ENCODE measurements around the gene ODF4.
"Not testable (repeated sequence)": the region's sequence is repeated elsewhere in the genome, so short reads cannot be mapped to it uniquely, and the experiment has no call there.

Gene ODF4

GRCh38 chr17:8338753-8339140 lies 893 bp upstream of the ODF4 start:
- DNase-seq (ENCODE audit: insufficient read length, low spot score): no peak
- no peak for FAIRE-seq
- TF ChIP-seq CTCF (IDR thresholded peaks at IDR 0.05; ENCODE audit: insufficient read depth, missing control alignments): no peak

GRCh38 chr17:8341456-8341855 lies 1.8 kb downstream of the ODF4 start:
- FAIRE-seq: no peak
- no peak for TF ChIP-seq CTCF (IDR thresholded peaks at IDR 0.05; ENCODE audit: insufficient read depth, missing control alignments)
- no peak for DNase-seq (ENCODE audit: insufficient read length, low spot score)

- no peak for DNase-seq (ENCODE audit: insufficient read length, low spot score)
- no peak for TF ChIP-seq CTCF (IDR thresholded peaks at IDR 0.05; ENCODE audit: insufficient read depth, missing control alignments)
- FAIRE-seq: no peak
Observed at GRCh38 chr17:8345052-8345690, 5.5 kb downstream of the ODF4 start.

- DNase-seq (ENCODE audit: insufficient read length, low spot score) (no peak), FAIRE-seq (no peak)
- no peak for TF ChIP-seq CTCF (IDR thresholded peaks at IDR 0.05; ENCODE audit: insufficient read depth, missing control alignments)
Observed at GRCh38 chr17:8345951-8346665, 6.5 kb downstream of the ODF4 start.

GRCh38 chr17:8347001-8347400 lies 7.4 kb downstream of the ODF4 start:
- not testable (repeated sequence) for DNase-seq (ENCODE audit: insufficient read length, low spot score); FAIRE-seq

- FAIRE-seq (no peak), DNase-seq (ENCODE audit: insufficient read length, low spot score) (no peak)
- TF ChIP-seq CTCF (IDR thresholded peaks at IDR 0.05; ENCODE audit: insufficient read depth, missing control alignments): no peak
Observed at GRCh38 chr17:8350339-8350738, 10.7 kb downstream of the ODF4 start.

- FAIRE-seq (no peak), DNase-seq (ENCODE audit: insufficient read length, low spot score) (no peak)
- no peak for TF ChIP-seq CTCF (IDR thresholded peaks at IDR 0.05; ENCODE audit: insufficient read depth, missing control alignments)
Observed at GRCh38 chr17:8353736-8354135, 14.1 kb downstream of the ODF4 start.
